IPS DF 6.9 (cell line): ENCODE data around the gene CLINT1.
"Not testable (repeated sequence)": the region's sequence is repeated elsewhere in the genome, so short reads cannot be mapped to it uniquely, and the experiment has no call there.

Experiments
- DNase-seq: peaks from one replicate; pipeline ENCODE4 v3.0.0-alpha.2; 2013; ENCODE audit warnings: low read depth, low spot score
- H3K27ac ChIP-seq: one replicate; pipeline ENCODE4 v1.5.1; 2013; ENCODE audit warnings: low read length, control low read depth
- H3K27me3 ChIP-seq: 2 replicates; pipeline ENCODE4 v1.6.1; 2013; ENCODE audit warnings: mild to moderate bottlenecking, low read length; ENCODE audit not compliant: control insufficient read depth, insufficient read depth
- H3K36me3 ChIP-seq: 2 replicates; pipeline ENCODE4 v1.6.1; 2013; ENCODE audit warnings: low read length; ENCODE audit not compliant: control insufficient read depth, insufficient read depth
- H3K4me1 ChIP-seq: 2 replicates; pipeline ENCODE4 v1.6.1; 2013; ENCODE audit warnings: low read length; ENCODE audit not compliant: control insufficient read depth, insufficient read depth
- H3K4me3 ChIP-seq: 2 replicates; pipeline ENCODE4 v1.5.1; 2013; ENCODE audit warnings: mild to moderate bottlenecking, low read length
- H3K9me3 ChIP-seq: 2 replicates; pipeline ENCODE4 v1.6.1; 2013; ENCODE audit warnings: low read length, inconsistent platforms; ENCODE audit not compliant: control insufficient read depth, insufficient read depth
- WGBS: extraction: QIAGEN DNeasy Blood & Tissue Kit; methylation state at CpG from one replicate; pipeline ENCODE4 v1.1.7; 2013; ENCODE audit warnings: mixed read lengths, missing lambda C conversion rate; ENCODE audit not compliant: insufficient read length, insufficient coverage; 5-methylcytosine and 5-hydroxymethylcytosine counted together

The CLINT1 gene

GRCh38 chr5:157886796-157887380 lies 27.9 kb upstream of the CLINT1 start:
- no peaks in the 10 kb centered on the region for H3K36me3 ChIP-seq
- H3K9me3 ChIP-seq, result peaks cover 1% of the 10 kb centered on the region; the same call in 1 of the 2 replicates
- DNase-seq, result no peak
- no peaks in the 10 kb centered on the region for H3K27me3 ChIP-seq
- no peak overlapping the region for H3K27ac ChIP-seq
- WGBS, result no CpG with 5 or more reads among the region's 27 CpGs
- H3K4me1 ChIP-seq, result no peaks in the 10 kb centered on the region
- H3K4me3 ChIP-seq, result no peak overlapping the region

- no CpG with 5 or more reads among the region's 1 CpG for WGBS
Measured at GRCh38 chr5:157885051-157885450, 26.1 kb upstream of the CLINT1 start.

GRCh38 chr5:157881498-157881897 lies 22.6 kb upstream of the CLINT1 start:
- H3K27me3 ChIP-seq, H3K4me1 ChIP-seq, H3K27ac ChIP-seq, H3K4me3 ChIP-seq, H3K36me3 ChIP-seq, H3K9me3 ChIP-seq, DNase-seq: not testable (repeated sequence)
- no CpG with 5 or more reads among the region's 7 CpGs for WGBS

More at GRCh38 chr5:157885051-157885450, 26.1 kb upstream of the CLINT1 start:
- H3K27me3 ChIP-seq, H3K27ac ChIP-seq, H3K9me3 ChIP-seq, H3K36me3 ChIP-seq, H3K4me1 ChIP-seq, DNase-seq, H3K4me3 ChIP-seq: not testable (repeated sequence)

GRCh38 chr5:157877821-157878220 lies 18.9 kb upstream of the CLINT1 start:
- Histone ChIP-seq H3K36me3 (no peaks in the 10 kb centered on the region; the same call in 1 of the 2 replicates), H3K4me3 (no peak overlapping the region), H3K9me3 (no peaks in the 10 kb centered on the region), H3K27ac (no peak overlapping the region), H3K27me3 (no peaks in the 10 kb centered on the region), H3K4me1 (no peaks in the 10 kb centered on the region)
- DNase-seq, result no peak
- WGBS, result no CpG with 5 or more reads among the region's 2 CpGs

GRCh38 chr5:157874861-157875260 lies 15.9 kb upstream of the CLINT1 start:
- no peak overlapping the region for H3K4me3 ChIP-seq
- no peak for DNase-seq
- WGBS, result no CpG with 5 or more reads among the region's 5 CpGs
- H3K4me1 ChIP-seq, result no peaks in the 10 kb centered on the region
- H3K36me3 ChIP-seq, result no peaks in the 10 kb centered on the region; the same call in 1 of the 2 replicates
- no peaks in the 10 kb centered on the region for H3K9me3 ChIP-seq
- H3K27ac ChIP-seq, result no peak overlapping the region
- no peaks in the 10 kb centered on the region for H3K27me3 ChIP-seq

- no peak overlapping the region for H3K27ac ChIP-seq
- WGBS, result no CpG with 5 or more reads among the region's 7 CpGs
Measured at GRCh38 chr5:157870837-157871834, 12.2 kb upstream of the CLINT1 start.

GRCh38 chr5:157867751-157868387 lies 8.9 kb upstream of the CLINT1 start:
- H3K4me3 ChIP-seq, result no peak overlapping the region

More at GRCh38 chr5:157870837-157871834, 12.2 kb upstream of the CLINT1 start:
- no peak for DNase-seq
- Histone ChIP-seq H3K27me3 (no peaks in the 10 kb centered on the region), H3K4me1 (no peaks in the 10 kb centered on the region), H3K9me3 (no peaks in the 10 kb centered on the region), H3K36me3 (no peaks in the 10 kb centered on the region), H3K4me3 (no peak overlapping the region)

GRCh38 chr5:157866536-157866935 lies 7.6 kb upstream of the CLINT1 start:
- no CpG with 5 or more reads among the region's 2 CpGs for WGBS
- Histone ChIP-seq H3K36me3 (no peaks in the 10 kb centered on the region), H3K27me3 (no peaks in the 10 kb centered on the region), H3K27ac (no peak overlapping the region), H3K9me3 (no peaks in the 10 kb centered on the region), H3K4me3 (no peak overlapping the region), H3K4me1 (0 out of 2 replicates have a peak, but pooled peaks cover 2% of the 10 kb centered on the region)
- no peak for DNase-seq

More at GRCh38 chr5:157867751-157868387, 8.9 kb upstream of the CLINT1 start:
- Histone ChIP-seq H3K27ac (no peak overlapping the region), H3K36me3 (no peaks in the 10 kb centered on the region), H3K27me3 (no peaks in the 10 kb centered on the region), H3K9me3 (no peaks in the 10 kb centered on the region), H3K4me1 (0 out of 2 replicates have a peak, but pooled peaks cover 2% of the 10 kb centered on the region)
- no peak for DNase-seq
- WGBS, result no CpG with 5 or more reads among the region's 4 CpGs

- no peak overlapping the region for H3K27ac ChIP-seq
- no peak for DNase-seq
- H3K4me3 ChIP-seq, result no peak overlapping the region
- no peaks in the 10 kb centered on the region for H3K9me3 ChIP-seq
- H3K36me3 ChIP-seq, result no peaks in the 10 kb centered on the region
- H3K4me1 ChIP-seq, result peaks cover 2% of the 10 kb centered on the region; the same call in 1 of the 2 replicates
- H3K27me3 ChIP-seq, result no peaks in the 10 kb centered on the region
- WGBS, result no CpG with 5 or more reads among the region's 4 CpGs
Measured at GRCh38 chr5:157865781-157866180, 6.8 kb upstream of the CLINT1 start.

GRCh38 chr5:157864067-157864466 lies 5.1 kb upstream of the CLINT1 start:
- WGBS, result no CpG with 5 or more reads among the region's 4 CpGs
- Histone ChIP-seq H3K27ac (no peak overlapping the region), H3K4me3 (no peak overlapping the region), H3K36me3 (no peaks in the 10 kb centered on the region), H3K4me1 (peaks cover 2% of the 10 kb centered on the region; the same call in 1 of the 2 replicates), H3K9me3 (no peaks in the 10 kb centered on the region), H3K27me3 (no peaks in the 10 kb centered on the region)
- DNase-seq, result no peak
